Measurements from ENCODE around the gene ELN. TPM values are rescaled to one million over a fixed set of nuclear protein-coding genes. Genes with fewer than 3 reads are reported as not detected.

Gene ELN
- total RNA-seq, 4 donors from 2014 or later: 29.6 to 224 (median 108) TPM

GRCh38 chr7:74093671-74094223 lies 65.8 kb downstream of the ELN start:
- TF ChIP-seq CTCF (IDR thresholded peaks at IDR 0.05; ENCODE audit: low read depth): no peak

DNA sequence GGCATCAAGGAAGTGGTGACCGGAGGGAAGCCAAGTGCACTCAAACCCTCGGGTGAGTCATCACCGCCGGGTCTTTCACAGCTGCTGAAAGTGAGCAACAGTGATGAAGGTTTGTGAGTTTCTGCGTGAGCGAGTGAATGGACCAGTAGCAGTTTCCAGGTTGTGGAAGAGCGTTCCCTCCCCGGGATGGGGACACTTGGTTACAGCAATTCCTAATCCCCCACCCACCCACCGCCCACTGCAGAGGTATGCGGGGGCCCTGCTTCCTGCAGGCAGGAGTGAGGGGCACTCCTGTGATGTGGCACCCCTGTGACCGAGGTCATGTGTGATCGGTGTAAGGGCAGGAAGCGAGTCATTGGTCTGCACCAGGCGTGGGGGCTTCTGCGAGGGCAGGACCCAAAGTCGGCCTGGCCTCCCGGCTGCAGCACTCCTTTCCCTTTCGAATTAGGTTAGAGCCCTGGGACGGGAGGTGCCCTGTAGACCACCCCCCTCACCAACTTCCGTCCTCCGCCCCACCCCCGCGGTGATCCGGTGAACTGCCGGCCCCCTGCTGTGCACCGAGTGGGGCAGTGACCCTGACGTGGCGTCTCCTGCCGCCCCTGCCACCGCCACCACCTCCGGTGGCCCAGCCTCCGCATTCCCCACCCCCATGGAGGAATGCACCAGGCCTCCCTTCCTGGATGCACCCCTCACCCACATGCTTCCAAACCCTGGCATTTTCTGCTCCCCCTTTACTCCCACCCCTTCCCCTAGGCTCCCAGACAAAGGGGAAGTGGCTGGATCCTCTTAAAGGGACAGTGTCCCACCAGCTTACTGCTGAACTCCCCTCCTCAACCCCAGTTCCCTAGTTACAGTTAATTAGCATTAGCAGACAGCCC lies 66.5 kb downstream of the ELN start:
- no peak for TF ChIP-seq CTCF (IDR thresholded peaks at IDR 0.05; ENCODE audit: low read depth)

- TF ChIP-seq CTCF (IDR thresholded peaks at IDR 0.05; ENCODE audit: low read depth): no peak
Measured at GRCh38 chr7:74095135-74095534, 67.2 kb downstream of the ELN start.

GRCh38 chr7:74097937-74098614 lies 70.1 kb downstream of the ELN start:
- TF ChIP-seq CTCF (IDR thresholded peaks at IDR 0.05; ENCODE audit: low read depth): no peak

DNA sequence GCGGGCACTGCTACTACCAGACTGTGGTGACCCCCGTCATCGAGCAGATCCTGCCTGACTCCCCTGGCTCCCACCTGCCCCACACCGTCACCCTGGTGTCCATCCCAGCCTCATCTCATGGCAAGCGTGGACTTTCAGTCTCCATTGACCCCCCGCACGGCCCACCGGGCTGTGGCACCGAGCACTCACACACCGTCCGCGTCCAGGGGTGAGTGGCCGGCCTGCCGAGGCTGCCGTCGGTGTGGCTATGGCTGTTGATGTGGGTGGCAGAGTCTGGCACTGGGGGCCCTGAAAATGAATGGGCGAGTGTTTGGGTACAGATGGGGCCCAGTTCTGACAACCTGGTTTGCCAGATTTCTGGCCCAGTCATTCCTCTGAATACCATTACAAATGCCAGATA lies 71.1 kb downstream of the ELN start:
- TF ChIP-seq CTCF (IDR thresholded peaks at IDR 0.05; ENCODE audit: low read depth): no peak

GRCh38 chr7:74101061-74101681 lies 73.2 kb downstream of the ELN start:
- TF ChIP-seq CTCF (IDR thresholded peaks at IDR 0.05; ENCODE audit: low read depth): no peak

Data from subcutaneous adipose tissue (tissue), 4 donors.